Transverse colon (tissue), 3 donors: ENCODE results near the gene PRPSAP1.

Experiments
- POLR2A ChIP-seq: fragments of 450-650 bp; IDR thresholded peaks from one replicate; pipeline ENCODE4 v1.6.1; 2016; ENCODE audit warnings: antibody characterized with exemption, mild to moderate bottlenecking, moderate library complexity
- TF ChIP-seq, protein P1 (sequence below), 5 experiments: fragments of 200-600 bp in 3 of 5; fragments of 450-650 bp in 2 of 5; sonication (generic) in 3 of 5; IDR thresholded peaks; 1 replicate in 2 of 5; 2 replicates in 3 of 5; pipeline ENCODE4 v1.5.1; 2016 to 2017; ENCODE audit warnings: antibody characterized with exemption in 5 of 5, inconsistent platforms in 3 of 5, mild to moderate bottlenecking in 2 of 5, moderate library complexity in 1 of 5

DNA sequence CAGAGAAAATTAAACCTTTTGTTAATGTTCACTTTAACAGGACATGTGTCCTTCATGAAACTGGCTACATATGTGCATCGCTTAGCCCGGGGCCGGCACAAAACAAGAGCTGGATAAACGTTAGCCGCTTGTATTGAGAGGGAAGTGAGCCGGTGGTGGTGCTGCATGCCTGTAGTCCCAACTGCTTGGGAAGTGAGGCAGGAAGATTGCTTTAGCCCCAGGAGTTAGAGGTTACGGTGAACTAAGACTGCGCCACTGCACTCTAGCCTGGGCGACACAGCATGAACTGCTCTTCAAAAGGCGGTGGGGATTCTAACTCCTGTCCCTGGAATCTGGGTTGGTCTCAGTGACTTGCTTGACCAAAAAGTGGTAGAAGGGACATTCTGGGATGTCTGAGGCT is 15.7 kb upstream of the PRPSAP1 start:
- TF ChIP-seq, protein P1, sequence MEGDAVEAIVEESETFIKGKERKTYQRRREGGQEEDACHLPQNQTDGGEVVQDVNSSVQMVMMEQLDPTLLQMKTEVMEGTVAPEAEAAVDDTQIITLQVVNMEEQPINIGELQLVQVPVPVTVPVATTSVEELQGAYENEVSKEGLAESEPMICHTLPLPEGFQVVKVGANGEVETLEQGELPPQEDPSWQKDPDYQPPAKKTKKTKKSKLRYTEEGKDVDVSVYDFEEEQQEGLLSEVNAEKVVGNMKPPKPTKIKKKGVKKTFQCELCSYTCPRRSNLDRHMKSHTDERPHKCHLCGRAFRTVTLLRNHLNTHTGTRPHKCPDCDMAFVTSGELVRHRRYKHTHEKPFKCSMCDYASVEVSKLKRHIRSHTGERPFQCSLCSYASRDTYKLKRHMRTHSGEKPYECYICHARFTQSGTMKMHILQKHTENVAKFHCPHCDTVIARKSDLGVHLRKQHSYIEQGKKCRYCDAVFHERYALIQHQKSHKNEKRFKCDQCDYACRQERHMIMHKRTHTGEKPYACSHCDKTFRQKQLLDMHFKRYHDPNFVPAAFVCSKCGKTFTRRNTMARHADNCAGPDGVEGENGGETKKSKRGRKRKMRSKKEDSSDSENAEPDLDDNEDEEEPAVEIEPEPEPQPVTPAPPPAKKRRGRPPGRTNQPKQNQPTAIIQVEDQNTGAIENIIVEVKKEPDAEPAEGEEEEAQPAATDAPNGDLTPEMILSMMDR (IDR thresholded peaks at IDR 0.05) = no peak
- no peak for TF ChIP-seq POLR2A
